ENCODE data around the gene PLEKHG7. TPM values are rescaled to one million over a fixed set of nuclear protein-coding genes. Genes with fewer than 3 reads are reported as not detected.
"Not testable (repeated sequence)": the region's sequence is repeated elsewhere in the genome, so short reads cannot be mapped to it uniquely, and the experiment has no call there.

Gene PLEKHG7
- total RNA-seq, 1 donor from 2014 or later = not detected

GRCh38 chr12:92743026-92743425 is 40.2 kb downstream of the PLEKHG7 start:
- no peak for TF ChIP-seq CTCF (conservative IDR thresholded peaks at IDR 0.05)
- no peaks in the 10 kb centered on the region for H3K27me3 Mint-ChIP-seq (ENCODE audit: low read depth)
- H3K9me3 Mint-ChIP-seq = no peaks in the 10 kb centered on the region
- H3K27ac Mint-ChIP-seq (ENCODE audit: unreplicated experiment) = no peak overlapping the region
- H3K4me1 Mint-ChIP-seq = no peaks in the 10 kb centered on the region
- no peak overlapping the region for H3K4me3 Mint-ChIP-seq
- no peak for DNase-seq (ENCODE audit: low read depth, low spot score)
- no peaks in the 10 kb centered on the region for H3K36me3 Mint-ChIP-seq (ENCODE audit: low read depth)

GRCh38 chr12:92745856-92746550 is 43.2 kb downstream of the PLEKHG7 start:
- Mint-ChIP-seq H3K4me3 (no peak overlapping the region), H3K27ac (ENCODE audit: unreplicated experiment) (no peak overlapping the region), H3K9me3 (no peaks in the 10 kb centered on the region), H3K36me3 (ENCODE audit: low read depth) (no peaks in the 10 kb centered on the region), H3K27me3 (ENCODE audit: low read depth) (no peaks in the 10 kb centered on the region), H3K4me1 (no peaks in the 10 kb centered on the region)
- DNase-seq (ENCODE audit: low read depth, low spot score) = no peak
- no peak for TF ChIP-seq CTCF (conservative IDR thresholded peaks at IDR 0.05)

GRCh38 chr12:92747151-92747550 is 44.4 kb downstream of the PLEKHG7 start:
- Mint-ChIP-seq H3K36me3 (ENCODE audit: low read depth) (no peaks in the 10 kb centered on the region), H3K27ac (ENCODE audit: unreplicated experiment) (no peak overlapping the region), H3K4me1 (no peaks in the 10 kb centered on the region), H3K27me3 (ENCODE audit: low read depth) (no peaks in the 10 kb centered on the region), H3K9me3 (peaks cover 2% of the 10 kb centered on the region), H3K4me3 (no peak overlapping the region)
- DNase-seq (ENCODE audit: low read depth, low spot score) = no peak
- TF ChIP-seq CTCF (conservative IDR thresholded peaks at IDR 0.05) = no peak

GRCh38 chr12:92749691-92750090 is 46.9 kb downstream of the PLEKHG7 start:
- peaks cover 11% of the 10 kb centered on the region for H3K9me3 Mint-ChIP-seq
- H3K36me3 Mint-ChIP-seq (ENCODE audit: low read depth); H3K4me1 Mint-ChIP-seq; H3K4me3 Mint-ChIP-seq; DNase-seq (ENCODE audit: low read depth, low spot score); H3K27ac Mint-ChIP-seq (ENCODE audit: unreplicated experiment); H3K27me3 Mint-ChIP-seq (ENCODE audit: low read depth): not testable (repeated sequence)

GRCh38 chr12:92753976-92754885 is 51.4 kb downstream of the PLEKHG7 start:
- TF ChIP-seq CTCF (conservative IDR thresholded peaks at IDR 0.05) = no peak
- DNase-seq (ENCODE audit: low read depth, low spot score) = no peak
- Mint-ChIP-seq H3K27ac (ENCODE audit: unreplicated experiment) (peak overlapping the region; percentile 14), H3K27me3 (ENCODE audit: low read depth) (no peaks in the 10 kb centered on the region), H3K4me1 (peaks cover 21% of the 10 kb centered on the region), H3K4me3 (peak overlapping the region; percentile 7), H3K9me3 (peaks cover 13% of the 10 kb centered on the region), H3K36me3 (ENCODE audit: low read depth) (peaks cover 3% of the 10 kb centered on the region)
